ENCODE data around the gene RGS16.

GRCh38 chr1:182549346-182549745 lies 54.8 kb downstream of the RGS16 start:
- TF ChIP-seq, protein P1, sequence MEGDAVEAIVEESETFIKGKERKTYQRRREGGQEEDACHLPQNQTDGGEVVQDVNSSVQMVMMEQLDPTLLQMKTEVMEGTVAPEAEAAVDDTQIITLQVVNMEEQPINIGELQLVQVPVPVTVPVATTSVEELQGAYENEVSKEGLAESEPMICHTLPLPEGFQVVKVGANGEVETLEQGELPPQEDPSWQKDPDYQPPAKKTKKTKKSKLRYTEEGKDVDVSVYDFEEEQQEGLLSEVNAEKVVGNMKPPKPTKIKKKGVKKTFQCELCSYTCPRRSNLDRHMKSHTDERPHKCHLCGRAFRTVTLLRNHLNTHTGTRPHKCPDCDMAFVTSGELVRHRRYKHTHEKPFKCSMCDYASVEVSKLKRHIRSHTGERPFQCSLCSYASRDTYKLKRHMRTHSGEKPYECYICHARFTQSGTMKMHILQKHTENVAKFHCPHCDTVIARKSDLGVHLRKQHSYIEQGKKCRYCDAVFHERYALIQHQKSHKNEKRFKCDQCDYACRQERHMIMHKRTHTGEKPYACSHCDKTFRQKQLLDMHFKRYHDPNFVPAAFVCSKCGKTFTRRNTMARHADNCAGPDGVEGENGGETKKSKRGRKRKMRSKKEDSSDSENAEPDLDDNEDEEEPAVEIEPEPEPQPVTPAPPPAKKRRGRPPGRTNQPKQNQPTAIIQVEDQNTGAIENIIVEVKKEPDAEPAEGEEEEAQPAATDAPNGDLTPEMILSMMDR (IDR thresholded peaks at IDR 0.05) = no peak
- no peak for TF ChIP-seq POLR2A (IDR thresholded peaks at IDR 0.05)
- TF ChIP-seq POLR2AphosphoS5 (IDR thresholded peaks at IDR 0.05) = no peak
